Prostate gland (tissue), 2 donors: ENCODE measurements around the gene WASF3. TPM values are rescaled to one million over a fixed set of nuclear protein-coding genes. Genes with fewer than 3 reads are reported as not detected.

Source experiments
- DNase-seq: peaks from one replicate; pipeline ENCODE4 v3.0.0-alpha.2; 2019; ENCODE audit warnings: low spot score
- H3K27ac ChIP-seq, 2 donors: fragments of 200-600 bp; sonication (generic); 2 replicates each; pipeline ENCODE4 v1.5.1; 2017 to 2019
- H3K27me3 ChIP-seq: fragments of 200-600 bp; sonication (generic); replicated peaks from 2 replicates; pipeline ENCODE4 v1.5.1; 2019; ENCODE audit not compliant: insufficient read depth
- H3K36me3 ChIP-seq, 2 donors: fragments of 200-600 bp; sonication (generic); 1 replicate in 1 of 2; 2 replicates in 1 of 2; pipeline versions ENCODE4 v1.5.1 to v1.8.1; 2017 to 2019
- H3K4me1 ChIP-seq: fragments of 200-600 bp; sonication (generic); replicated peaks from 2 replicates; pipeline ENCODE4 v1.5.1; 2019
- H3K4me3 ChIP-seq, 2 donors: fragments of 200-600 bp; sonication (generic); 2 replicates each; pipeline ENCODE4 v1.5.1; 2017 to 2019
- H3K9me3 ChIP-seq: fragments of 200-600 bp; sonication (generic); 2 replicates; pipeline ENCODE4 v1.5.1; 2017
- CTCF ChIP-seq, 4 experiments: fragments of 200-600 bp in 2 of 4; fragments of 450-650 bp in 2 of 4; sonication (generic) in 2 of 4; IDR thresholded peaks; 1 replicate in 3 of 4; 2 replicates in 1 of 4; pipeline ENCODE4 v1.5.1; 2016 to 2019; ENCODE audit warnings: antibody characterized with exemption in 4 of 4, mild to moderate bottlenecking in 2 of 4, moderate library complexity in 2 of 4
- POLR2A ChIP-seq: fragments of 450-650 bp; IDR thresholded peaks from one replicate; pipeline ENCODE4 v1.6.1; 2016; ENCODE audit warnings: antibody characterized with exemption, mild to moderate bottlenecking
- POLR2AphosphoS5 ChIP-seq: sonication (generic); formaldehyde crosslinking; IDR thresholded peaks from one replicate; pipeline ENCODE4 v1.6.1; 2017; ENCODE audit warnings: antibody characterized with exemption
- WGBS: methylation state at CpG from one replicate; pipeline ENCODE4 v1.1.5; 2018; 5-methylcytosine and 5-hydroxymethylcytosine counted together
- intact Hi-C: fragments of 100-400 bp; cut with DNase I; formaldehyde crosslinking; loops from one replicate; pipeline ENCODE4 v1.14.2; 2022
- total RNA-seq, 2 donors: library from RNA; depleted of rRNA; stranded (reverse); fragments of >200 nt; gene quantifications; one replicate each; pipeline ENCODE4 v1.1.0, GENCODE V29; 2016

WASF3 gene
- total RNA-seq, 2 donors from 2014 or later: 10.3 to 23.0 TPM

- DNase-seq: no peak
- intact Hi-C loops: loop anchor here (5.0 to 10.0 kb wide), 5 partner anchors 92 to 507 kb away; partner anchors contain the start of gene WASF3
- Histone ChIP-seq H3K27me3 (no peaks in the 10 kb centered on the region), H3K9me3 (no peaks in the 10 kb centered on the region), H3K4me1 (no peaks in the 10 kb centered on the region), H3K4me3 (no peak overlapping the region), H3K36me3 (no peaks in the 10 kb centered on the region), H3K27ac (no peak overlapping the region)
- 84% methylated on average over 19 of the region's 19 CpGs for WGBS
- TF ChIP-seq POLR2A (no peak), POLR2AphosphoS5 (no peak), CTCF (IDR thresholded peaks at IDR 0.05) (no peak)
Observed at GRCh38 chr13:26694609-26695359, 137.3 kb downstream of the WASF3 start.

- no peaks in the 10 kb centered on the region for H3K9me3 ChIP-seq
- no peaks in the 10 kb centered on the region for H3K36me3 ChIP-seq
- H3K27me3 ChIP-seq: no peaks in the 10 kb centered on the region
- H3K27ac ChIP-seq: no peak overlapping the region
- H3K4me1 ChIP-seq: no peaks in the 10 kb centered on the region
- DNase-seq: no peak
- H3K4me3 ChIP-seq: no peak overlapping the region
- intact Hi-C loops: loop anchor here (5.0 to 10.0 kb wide), 5 partner anchors 93 to 508 kb away; partner anchors contain the start of gene WASF3
- WGBS: 59% methylated on average over 9 of the region's 9 CpGs
- TF ChIP-seq POLR2AphosphoS5: no peak
- TF ChIP-seq CTCF (IDR thresholded peaks at IDR 0.05): no peak
- TF ChIP-seq POLR2A: no peak
Observed at GRCh38 chr13:26695360-26695705, 137.8 kb downstream of the WASF3 start.

- Histone ChIP-seq H3K27ac (no peak overlapping the region), H3K36me3 (no peaks in the 10 kb centered on the region), H3K4me3 (no peak overlapping the region), H3K27me3 (no peaks in the 10 kb centered on the region), H3K4me1 (no peaks in the 10 kb centered on the region), H3K9me3 (no peaks in the 10 kb centered on the region)
- intact Hi-C loops: loop anchor here (5.0 to 10.0 kb wide), 5 partner anchors 94 to 509 kb away; partner anchors contain the start of gene WASF3
- TF ChIP-seq POLR2A (no peak), CTCF (IDR thresholded peaks at IDR 0.05) (no peak), POLR2AphosphoS5 (no peak)
- DNase-seq: no peak
- WGBS: 41% methylated on average over 15 of the region's 15 CpGs
Observed at GRCh38 chr13:26695891-26696311, 138.4 kb downstream of the WASF3 start.

- no peaks in the 10 kb centered on the region for H3K9me3 ChIP-seq
- no peak overlapping the region for H3K4me3 ChIP-seq
- H3K27me3 ChIP-seq: no peaks in the 10 kb centered on the region
- no peak overlapping the region for H3K27ac ChIP-seq
- 92% methylated on average over 21 of the region's 21 CpGs for WGBS
- TF ChIP-seq CTCF (IDR thresholded peaks at IDR 0.05) (no peak), POLR2A (no peak), POLR2AphosphoS5 (no peak)
- DNase-seq: no peak
- no peaks in the 10 kb centered on the region for H3K4me1 ChIP-seq
- no peaks in the 10 kb centered on the region for H3K36me3 ChIP-seq
- intact Hi-C loops: loop anchor here (5.0 to 10.0 kb wide), 5 partner anchors 95 to 510 kb away; partner anchors contain the start of gene WASF3
Observed at GRCh38 chr13:26697069-26697955, 139.8 kb downstream of the WASF3 start.
